Measurements from ENCODE around the gene LRIG3.
"Not testable (repeated sequence)": the region's sequence is repeated elsewhere in the genome, so short reads cannot be mapped to it uniquely, and the experiment has no call there.

Gene LRIG3

DNA sequence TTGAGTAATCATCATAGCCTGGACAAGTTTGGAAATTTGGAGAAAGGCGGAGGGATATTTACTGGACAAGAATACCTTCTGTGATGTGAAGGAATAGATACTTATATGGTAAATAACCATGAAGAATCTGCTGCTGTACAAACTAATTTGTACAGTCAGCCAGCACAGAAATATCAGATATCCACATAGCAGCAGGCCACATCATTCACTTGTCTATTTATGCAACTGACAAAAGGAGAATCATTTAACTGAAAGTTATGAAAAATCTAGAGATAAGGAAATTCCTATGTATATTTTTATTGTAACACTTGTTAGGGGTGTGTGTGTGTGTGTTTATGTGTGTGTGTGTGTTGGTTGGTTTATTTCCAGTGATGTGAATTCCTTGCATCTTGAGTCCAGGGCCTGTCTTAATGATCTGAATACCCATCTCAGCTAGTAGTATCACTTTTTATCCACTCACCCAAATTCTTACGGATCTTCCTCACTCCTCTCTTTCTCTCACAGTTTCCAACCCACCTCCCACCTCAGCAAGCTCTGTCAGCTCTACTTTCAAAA is 10.5 kb upstream of the LRIG3 start:
- no peak for DNase-seq (ENCODE audit: low read depth, low spot score)

GRCh38 chr12:58927120-58927519 is 6.8 kb upstream of the LRIG3 start:
- DNase-seq (ENCODE audit: low read depth, low spot score) = no peak

- no peak for DNase-seq (ENCODE audit: low read depth, low spot score)
These were observed 6.3 kb upstream of the LRIG3 start for GRCh38 chr12:58926586-58926985.

GRCh38 chr12:58925751-58926150 is 5.4 kb upstream of the LRIG3 start:
- DNase-seq (ENCODE audit: low read depth, low spot score) = no peak

DNA sequence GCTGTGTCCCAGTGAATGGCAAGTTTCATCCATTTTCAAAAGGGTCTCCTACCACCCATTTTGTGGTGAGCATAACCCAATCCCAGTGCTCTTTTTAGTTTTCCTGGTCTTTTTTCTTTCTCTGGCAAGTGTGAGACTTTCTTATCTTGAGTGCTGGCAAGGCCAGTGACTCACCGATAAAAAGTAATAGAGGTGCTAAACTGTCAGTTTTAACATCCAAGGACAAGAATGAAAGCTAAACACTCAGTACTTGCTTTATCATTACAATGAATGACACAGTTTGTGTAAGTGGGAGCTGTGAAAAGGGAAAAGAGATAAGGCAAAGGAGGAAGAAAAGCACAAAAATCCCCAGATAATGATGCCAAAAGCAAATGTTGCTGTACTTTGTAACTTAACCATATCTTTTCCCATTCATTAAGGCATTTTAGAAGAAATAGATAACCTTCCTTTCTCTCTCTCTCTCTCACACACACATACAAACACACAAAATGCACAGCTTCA is 4.9 kb upstream of the LRIG3 start:
- DNase-seq (ENCODE audit: low read depth, low spot score) = no peak

DNA sequence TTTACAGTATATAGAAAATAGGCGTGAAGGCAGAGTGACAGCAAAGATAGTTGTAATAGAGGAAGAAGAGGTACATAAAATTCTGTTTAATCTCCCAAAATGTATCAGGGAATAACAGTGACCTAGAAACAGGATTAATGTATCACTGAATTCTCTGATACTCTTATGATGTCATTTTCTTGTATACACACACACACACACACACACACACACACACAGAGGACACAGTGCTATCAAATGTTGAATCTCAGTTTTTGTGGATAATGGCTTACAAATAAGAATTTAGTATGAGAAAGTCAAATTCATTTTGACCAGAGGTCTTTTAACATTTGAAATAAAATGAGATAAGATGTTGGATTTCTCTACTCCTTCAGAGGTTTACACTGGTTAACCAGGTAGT is 4.3 kb upstream of the LRIG3 start:
- no peak for DNase-seq (ENCODE audit: low read depth, low spot score)

DNA sequence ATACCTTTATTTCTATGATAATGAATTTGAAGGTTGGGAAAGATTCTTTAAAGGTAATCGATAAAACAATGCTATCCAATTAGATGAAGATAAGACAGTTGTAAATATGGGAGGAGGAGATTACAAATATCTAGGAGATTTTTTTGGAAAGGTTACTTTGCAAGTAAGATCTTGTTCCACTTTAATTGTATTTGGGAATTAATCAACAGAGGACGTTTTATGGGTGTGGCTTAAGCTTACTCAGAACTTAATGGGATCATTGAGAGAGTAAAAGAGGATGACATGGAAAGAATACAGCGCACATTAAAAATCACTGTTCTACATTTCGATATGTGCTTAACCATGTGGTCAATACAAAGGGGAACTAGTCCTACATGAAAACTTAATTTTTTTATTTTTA is 3.5 kb upstream of the LRIG3 start:
- no peak for DNase-seq (ENCODE audit: low read depth, low spot score)

- no peak for DNase-seq (ENCODE audit: low read depth, low spot score)
These were observed 2.5 kb upstream of the LRIG3 start for GRCh38 chr12:58922849-58923248.

DNA sequence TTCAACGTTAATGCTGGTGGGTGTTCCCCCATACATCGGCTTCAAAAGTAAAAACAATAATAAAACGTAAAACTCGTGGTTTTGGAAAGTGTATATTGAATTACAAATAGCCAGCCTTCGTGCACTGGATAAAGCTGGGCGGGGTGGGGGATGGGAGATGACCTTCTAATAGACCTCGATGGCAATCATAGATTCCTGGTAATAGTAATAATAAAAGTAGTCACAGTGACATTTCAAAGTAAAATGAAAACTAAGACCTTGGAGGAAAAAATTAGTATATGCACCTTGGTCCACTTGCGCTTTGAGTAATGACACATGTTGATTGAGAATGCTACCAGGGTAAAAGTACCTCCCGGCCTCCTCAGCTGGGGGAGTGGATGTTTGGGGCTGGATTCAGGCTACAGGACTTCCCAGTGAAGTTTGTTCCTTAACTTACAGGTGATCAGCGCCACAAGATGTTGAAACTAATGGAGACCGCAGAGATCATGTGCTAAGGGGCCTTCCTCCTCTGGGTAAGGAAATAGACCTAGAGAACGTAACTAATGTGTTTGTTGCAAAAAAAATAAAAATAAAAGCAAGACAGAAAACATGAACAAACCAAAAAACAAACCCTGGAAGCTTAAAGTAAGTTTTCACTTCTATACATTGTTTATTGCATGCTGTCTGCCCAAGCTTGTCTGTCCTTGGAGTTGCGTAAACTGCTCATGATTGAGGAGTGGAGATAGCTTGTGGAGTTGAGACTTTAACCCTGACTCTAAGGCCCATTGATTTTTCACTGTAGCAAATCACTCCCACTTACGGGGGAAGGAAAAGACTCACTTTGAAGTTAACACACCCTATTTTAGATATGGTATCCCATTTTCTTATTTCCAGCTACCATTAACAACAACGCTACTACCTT is 907 bp upstream of the LRIG3 start:
- no peak for DNase-seq (ENCODE audit: low read depth, low spot score)

DNA sequence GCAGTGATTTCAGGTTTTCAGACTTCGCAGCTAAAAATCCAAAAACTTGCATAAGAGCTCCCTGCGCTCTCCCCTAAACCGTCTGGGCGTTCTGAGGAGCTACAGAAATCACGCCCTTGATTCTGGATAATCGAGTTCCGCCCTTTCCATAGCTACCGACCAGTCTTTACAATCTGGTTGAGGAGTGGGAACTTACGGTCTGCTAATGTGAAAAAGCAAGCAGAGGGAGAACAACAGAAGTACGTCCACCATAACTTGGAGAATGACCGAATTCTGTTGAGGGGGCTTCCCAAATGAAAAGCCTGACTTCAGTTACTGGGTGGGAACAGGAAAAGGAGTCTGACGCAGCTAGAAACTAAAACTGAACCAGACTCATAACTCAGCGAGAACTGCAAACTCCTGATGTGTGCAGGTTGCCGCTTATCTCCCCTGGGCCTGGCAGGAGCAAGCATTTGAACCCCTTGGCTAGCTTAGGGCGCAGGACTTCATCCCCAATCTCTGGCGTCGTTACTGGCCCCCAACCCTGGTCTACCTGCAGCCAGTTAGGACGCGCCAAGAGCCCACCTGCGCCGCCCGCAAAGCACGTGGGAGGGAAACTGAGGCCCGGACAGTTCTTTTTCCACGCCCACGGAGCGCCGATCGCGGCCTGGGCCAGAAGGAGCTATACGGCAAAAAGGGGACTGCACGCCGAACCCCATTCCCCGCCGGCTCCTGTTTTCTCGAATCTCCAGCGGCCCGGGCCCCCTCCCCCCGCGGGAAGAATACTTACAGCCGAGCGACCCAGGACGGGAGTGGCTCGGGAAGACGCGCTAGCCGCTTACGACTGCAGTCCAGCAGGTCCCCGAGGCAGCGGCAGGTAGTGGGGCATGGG is 838 bp downstream of the LRIG3 start:
- no peak for DNase-seq (ENCODE audit: low read depth, low spot score)

- no peak for DNase-seq (ENCODE audit: low read depth, low spot score)
These were observed 1.8 kb downstream of the LRIG3 start for GRCh38 chr12:58918469-58918844.

DNA sequence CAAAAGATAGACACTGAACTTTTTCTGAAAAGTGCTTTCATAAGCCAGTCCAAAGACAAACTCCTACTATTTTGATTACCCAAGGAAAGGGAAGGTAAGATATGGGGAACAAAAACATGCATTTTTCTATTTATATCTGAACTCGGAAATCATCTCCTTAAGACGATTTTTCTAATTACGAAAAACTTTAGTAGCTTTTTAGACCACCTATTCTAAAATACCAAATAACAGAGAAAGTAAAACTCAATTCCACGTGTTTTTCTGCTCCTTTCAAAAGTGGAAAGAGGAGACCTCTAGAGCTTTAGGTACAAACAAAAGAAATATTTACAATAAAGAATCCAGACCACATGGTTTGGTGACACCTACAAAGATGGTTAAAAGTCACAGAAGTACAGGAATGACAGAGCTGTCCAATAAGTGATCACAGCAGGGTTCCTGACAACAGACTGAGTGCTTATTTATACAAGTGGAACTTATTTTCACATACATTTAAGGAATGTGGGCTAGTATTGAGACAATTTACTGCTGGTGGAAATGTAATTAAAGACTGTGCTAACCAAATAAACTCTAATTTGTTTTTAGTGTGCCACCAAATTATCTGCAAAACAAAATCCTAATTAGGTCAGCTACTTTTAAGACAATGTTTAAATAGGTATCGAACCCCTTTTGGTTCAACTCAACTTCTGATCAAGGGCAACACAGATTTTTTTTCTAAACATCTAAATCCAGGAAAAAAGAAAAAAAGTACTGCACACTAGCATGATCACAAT is 2.4 kb downstream of the LRIG3 start:
- DNase-seq (ENCODE audit: low read depth, low spot score) = no peak

DNA sequence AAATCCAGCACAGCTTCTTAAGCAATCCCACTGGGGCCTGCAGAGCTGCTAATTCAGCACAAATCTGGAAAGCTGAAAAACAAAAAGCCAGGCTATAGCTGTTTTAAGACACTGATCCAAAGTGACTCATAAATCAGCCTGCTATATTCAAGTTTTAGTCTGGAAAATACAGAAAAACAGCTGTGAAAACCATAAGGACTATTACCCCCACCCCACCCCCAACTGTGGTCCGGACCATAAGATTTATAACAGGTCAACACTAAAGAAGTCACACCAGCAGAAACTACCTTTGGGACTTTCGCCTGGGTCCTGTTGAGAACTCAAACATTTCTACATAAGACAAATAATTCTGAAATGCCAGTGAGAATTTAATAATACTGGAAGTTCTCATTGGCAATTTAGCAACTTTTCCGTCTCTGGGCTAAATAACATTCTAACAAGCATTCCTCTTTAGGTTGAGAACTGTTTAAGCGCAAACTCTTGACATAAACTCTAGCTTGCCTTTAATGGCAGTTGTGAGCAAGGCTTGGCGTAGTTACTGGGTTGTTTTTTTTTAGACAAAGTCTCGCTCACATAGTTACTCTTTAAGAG is 3.3 kb downstream of the LRIG3 start:
- no peak for DNase-seq (ENCODE audit: low read depth, low spot score)

- no peak for DNase-seq (ENCODE audit: low read depth, low spot score)
These were observed 4.1 kb downstream of the LRIG3 start for GRCh38 chr12:58916161-58916621.

DNA sequence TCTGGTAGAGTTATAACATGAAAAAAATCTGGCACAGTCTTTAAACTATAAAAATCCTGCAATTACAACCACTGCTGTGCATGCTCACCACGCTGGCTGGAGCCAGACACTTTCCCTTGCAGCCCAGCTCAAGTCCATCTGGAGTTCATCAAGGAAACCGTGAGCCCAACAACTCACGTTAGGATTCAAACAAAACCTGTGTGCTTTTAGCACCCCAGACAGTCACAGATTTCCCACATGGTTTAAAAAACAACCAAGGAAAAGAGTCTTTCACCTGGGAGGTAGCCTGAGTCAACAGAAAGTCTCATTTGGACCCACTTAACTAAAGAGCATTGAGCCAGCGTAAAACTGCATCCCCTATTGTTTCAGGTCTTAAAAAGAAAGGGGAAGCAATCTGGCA is 4.7 kb downstream of the LRIG3 start:
- DNase-seq (ENCODE audit: low read depth, low spot score) = no peak

- no peak for DNase-seq (ENCODE audit: low read depth, low spot score)
These were observed 5.3 kb downstream of the LRIG3 start for GRCh38 chr12:58915037-58915436.

GRCh38 chr12:58914457-58914856 is 5.8 kb downstream of the LRIG3 start:
- DNase-seq (ENCODE audit: low read depth, low spot score) = no peak

GRCh38 chr12:58907391-58907790 is 12.9 kb downstream of the LRIG3 start:
- DNase-seq (ENCODE audit: low read depth, low spot score) = no peak

GRCh38 chr12:58906917-58907316 is 13.4 kb downstream of the LRIG3 start:
- no peak for DNase-seq (ENCODE audit: low read depth, low spot score)

DNA sequence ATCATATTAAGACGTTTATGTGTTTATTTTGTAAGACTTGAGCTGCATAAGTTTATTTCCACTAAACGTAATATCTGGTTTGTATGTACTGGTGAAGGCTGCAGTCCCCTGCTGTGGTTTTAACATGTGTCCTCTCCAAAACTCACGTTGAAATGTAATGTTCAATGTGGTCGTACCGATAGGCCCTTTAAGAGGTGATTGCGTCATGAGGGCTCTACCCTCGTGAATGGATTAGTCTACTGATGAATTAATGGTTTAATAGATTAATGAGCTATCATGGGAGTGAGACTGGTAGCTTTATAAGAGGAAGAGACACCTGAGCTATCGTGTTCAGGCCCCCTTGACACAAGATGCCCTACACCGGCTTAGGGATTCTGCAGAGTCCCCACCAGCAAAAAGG is 14.9 kb downstream of the LRIG3 start:
- no peak for DNase-seq (ENCODE audit: low read depth, low spot score)

DNA sequence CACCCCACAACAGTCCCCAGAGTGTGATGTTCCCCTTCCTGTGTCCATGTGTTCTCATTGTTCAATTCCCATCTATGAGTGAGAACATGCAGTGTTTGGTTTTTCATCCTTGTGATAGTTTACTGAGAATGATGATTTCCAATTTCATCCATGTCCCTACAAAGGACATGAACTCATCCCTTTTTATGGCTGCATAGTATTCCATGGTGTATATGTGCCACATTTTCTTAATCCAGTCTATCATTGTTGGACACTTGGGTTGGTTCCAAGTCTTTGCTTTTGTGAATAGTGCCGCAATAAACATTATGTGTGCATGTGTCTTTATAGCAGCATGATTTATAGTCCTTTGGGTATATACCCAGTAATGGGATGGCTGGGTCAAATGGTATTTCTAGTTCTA is 17.6 kb downstream of the LRIG3 start:
- DNase-seq (ENCODE audit: low read depth, low spot score) = not testable (repeated sequence)
